ENCODE data around the gene VPS8. TPM values are rescaled to one million over a fixed set of nuclear protein-coding genes. Genes with fewer than 3 reads are reported as not detected.
A peak's percentile ranks its signal among the peaks of the same experiment; 100 is the strongest.

Gene VPS8
- total RNA-seq (ENCODE audit: low replicate concordance), result 36.5 and 59.4 TPM in 2 replicates
- long read RNA-seq, full-length matches to known transcripts, result 2 of 18 reads
- long read RNA-seq, partial matches to known transcripts, result 10 of 18 reads
- long read RNA-seq, other reads (novel, unspliced or antisense), result 6 of 18 reads

GRCh38 chr3:184811999-184812661, at the start of gene VPS8:
VPS8 (plus strand) TSS chr3:184812166; CDS start chr3:184824633, 12,467 bp downstream.
- TF ChIP-seq CTCF (conservative IDR thresholded peaks at IDR 0.05), result peak; percentile 74
- H3K36me3 Mint-ChIP-seq, result no peaks in the 10 kb centered on the region
- no peaks in the 10 kb centered on the region for H3K27me3 Mint-ChIP-seq
- DNase-seq (ENCODE audit: extremely low spot score, unreplicated experiment), result peak; percentile 96
- H3K27ac Mint-ChIP-seq, result peak within 1 kb of the TSS; percentile 93
- peaks cover 6% of the 10 kb centered on the region for H3K4me1 Mint-ChIP-seq (ENCODE audit: unreplicated experiment)
- H3K4me3 Mint-ChIP-seq, result peak within 1 kb of the TSS; percentile 100
- no peaks in the 10 kb centered on the region for H3K9me3 Mint-ChIP-seq

- no peak for TF ChIP-seq CTCF (conservative IDR thresholded peaks at IDR 0.05)
- no peak overlapping the region for H3K27ac Mint-ChIP-seq
- no peaks in the 10 kb centered on the region for H3K36me3 Mint-ChIP-seq
- no peaks in the 10 kb centered on the region for H3K9me3 Mint-ChIP-seq
- peaks cover 33% of the 10 kb centered on the region for H3K4me1 Mint-ChIP-seq (ENCODE audit: unreplicated experiment)
- peaks cover 7% of the 10 kb centered on the region for H3K27me3 Mint-ChIP-seq
- DNase-seq (ENCODE audit: extremely low spot score, unreplicated experiment), result no peak
- no peak overlapping the region for H3K4me3 Mint-ChIP-seq
Measured at GRCh38 chr3:184764191-184764590, 47.8 kb upstream of the VPS8 start.

GRCh38 chr3:184765047-184765729, 46.8 kb upstream of the VPS8 start:
- no peak for TF ChIP-seq CTCF (conservative IDR thresholded peaks at IDR 0.05)
- Mint-ChIP-seq H3K9me3 (no peaks in the 10 kb centered on the region), H3K4me1 (ENCODE audit: unreplicated experiment) (peaks cover 28% of the 10 kb centered on the region), H3K36me3 (no peaks in the 10 kb centered on the region), H3K4me3 (no peak overlapping the region), H3K27ac (peak overlapping the region; percentile 82), H3K27me3 (peaks cover 11% of the 10 kb centered on the region)
- DNase-seq (ENCODE audit: extremely low spot score, unreplicated experiment), result no peak

GRCh38 chr3:184765730-184766074, 46.3 kb upstream of the VPS8 start:
- no peaks in the 10 kb centered on the region for H3K9me3 Mint-ChIP-seq
- no peak for TF ChIP-seq CTCF (conservative IDR thresholded peaks at IDR 0.05)
- peaks cover 12% of the 10 kb centered on the region for H3K27me3 Mint-ChIP-seq
- peak overlapping the region; percentile 82 for H3K27ac Mint-ChIP-seq
- H3K36me3 Mint-ChIP-seq, result no peaks in the 10 kb centered on the region
- no peak overlapping the region for H3K4me3 Mint-ChIP-seq
- H3K4me1 Mint-ChIP-seq (ENCODE audit: unreplicated experiment), result peaks cover 27% of the 10 kb centered on the region
- no peak for DNase-seq (ENCODE audit: extremely low spot score, unreplicated experiment)

DNA sequence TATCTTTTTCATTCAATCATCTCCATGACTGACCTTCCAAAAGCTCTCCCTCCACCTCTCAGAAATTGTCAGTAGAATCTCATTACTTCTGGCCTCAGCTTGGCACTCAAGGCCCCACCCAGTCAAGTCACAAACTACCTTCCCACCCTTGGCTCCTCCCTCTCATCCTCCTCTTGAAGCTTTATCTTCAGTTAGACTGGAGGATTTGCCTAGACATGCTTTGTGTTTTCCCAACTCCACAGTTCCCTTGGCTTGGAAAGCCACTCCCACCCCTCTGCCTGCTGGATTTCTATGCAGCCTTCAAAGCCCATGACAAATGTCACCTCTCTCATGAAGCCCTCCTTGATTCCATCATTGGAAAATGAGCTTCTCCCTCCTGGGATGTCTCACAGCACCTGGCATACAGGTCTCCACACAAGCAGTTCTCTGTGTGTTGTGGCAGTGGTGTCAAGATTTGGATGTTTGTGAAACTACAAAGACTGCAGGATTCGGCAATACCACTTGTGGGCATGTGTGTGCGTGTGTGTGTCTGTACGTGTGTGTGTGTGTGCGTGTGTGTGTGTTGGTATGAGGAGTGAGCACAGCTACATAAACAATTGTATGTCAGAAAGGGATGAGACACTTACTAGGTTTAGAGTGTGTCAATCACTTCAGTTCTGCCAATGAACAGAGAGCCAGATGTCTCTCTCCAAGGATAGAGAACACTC, 45.3 kb upstream of the VPS8 start:
- Mint-ChIP-seq H3K4me1 (ENCODE audit: unreplicated experiment) (peaks cover 29% of the 10 kb centered on the region), H3K36me3 (no peaks in the 10 kb centered on the region), H3K27me3 (peaks cover 15% of the 10 kb centered on the region), H3K9me3 (no peaks in the 10 kb centered on the region), H3K27ac (peak overlapping the region; percentile 12), H3K4me3 (no peak overlapping the region)
- DNase-seq (ENCODE audit: extremely low spot score, unreplicated experiment), result no peak
- TF ChIP-seq CTCF (conservative IDR thresholded peaks at IDR 0.05), result no peak
